ENCODE measurements around the gene TTLL12.

Gene TTLL12

GRCh38 chr22:43174941-43175531 is 11.9 kb downstream of the TTLL12 start:
- no peak for DNase-seq (ENCODE audit: extremely low read depth in 1 of 2, low read depth in 1 of 2)

- no peak for DNase-seq (ENCODE audit: extremely low read depth in 1 of 2, low read depth in 1 of 2)
These were observed 12.8 kb downstream of the TTLL12 start for GRCh38 chr22:43173976-43174720.

- DNase-seq (ENCODE audit: extremely low read depth in 1 of 2, low read depth in 1 of 2): no peak
These were observed 13.4 kb downstream of the TTLL12 start for GRCh38 chr22:43173566-43173965.

- no peak for DNase-seq (ENCODE audit: extremely low read depth in 1 of 2, low read depth in 1 of 2)
These were observed 14.7 kb downstream of the TTLL12 start for GRCh38 chr22:43172191-43172590.

- DNase-seq (ENCODE audit: extremely low read depth in 1 of 2, low read depth in 1 of 2): no peak
These were observed 15.3 kb downstream of the TTLL12 start for GRCh38 chr22:43171607-43172006.

GRCh38 chr22:43171019-43171491 is 15.9 kb downstream of the TTLL12 start:
- DNase-seq (ENCODE audit: extremely low read depth in 1 of 2, low read depth in 1 of 2): no peak

GRCh38 chr22:43170131-43170480 is 16.8 kb downstream of the TTLL12 start:
- DNase-seq (ENCODE audit: extremely low read depth in 1 of 2, low read depth in 1 of 2): no peak

- no peak for DNase-seq (ENCODE audit: extremely low read depth in 1 of 2, low read depth in 1 of 2)
These were observed 17.4 kb downstream of the TTLL12 start for GRCh38 chr22:43169310-43170130.

- DNase-seq (ENCODE audit: extremely low read depth in 1 of 2, low read depth in 1 of 2): no peak
These were observed 18.2 kb downstream of the TTLL12 start for GRCh38 chr22:43168471-43169309.

- no peak for DNase-seq (ENCODE audit: extremely low read depth in 1 of 2, low read depth in 1 of 2)
These were observed 19.8 kb downstream of the TTLL12 start for GRCh38 chr22:43167001-43167589.

GRCh38 chr22:43166132-43166930 is 20.6 kb downstream of the TTLL12 start:
- DNase-seq (ENCODE audit: extremely low read depth in 1 of 2, low read depth in 1 of 2): no peak

GRCh38 chr22:43164636-43165035 is 22.3 kb downstream of the TTLL12 start:
- DNase-seq (ENCODE audit: extremely low read depth in 1 of 2, low read depth in 1 of 2): no peak

- DNase-seq (ENCODE audit: extremely low read depth in 1 of 2, low read depth in 1 of 2): no peak
These were observed 23.6 kb downstream of the TTLL12 start for GRCh38 chr22:43163241-43163795.

- no peak for DNase-seq (ENCODE audit: extremely low read depth in 1 of 2, low read depth in 1 of 2)
These were observed 24.4 kb downstream of the TTLL12 start for GRCh38 chr22:43162412-43163150.

GRCh38 chr22:43160497-43161126 is 26.3 kb downstream of the TTLL12 start:
- DNase-seq (ENCODE audit: extremely low read depth in 1 of 2, low read depth in 1 of 2): no peak

GRCh38 chr22:43159484-43160178 is 27.3 kb downstream of the TTLL12 start:
- no peak for DNase-seq (ENCODE audit: extremely low read depth in 1 of 2, low read depth in 1 of 2)

GRCh38 chr22:43158778-43159483 is 28.0 kb downstream of the TTLL12 start:
- no peak for DNase-seq (ENCODE audit: extremely low read depth in 1 of 2, low read depth in 1 of 2)
